ENCODE data around the gene NRXN2. TPM values are rescaled to one million over a fixed set of nuclear protein-coding genes. Genes with fewer than 3 reads are reported as not detected.

NRXN2 gene
- total and polyA plus RNA-seq, 2 of the 13 experiments (the other 11 are each of a cell fraction or from before 2014, with no cell fraction given), result not detected

- TF ChIP-seq UBTF (CRISPR knock-in tag; IDR thresholded peaks at IDR 0.05), result no peak
Measured at GRCh38 chr11:64765291-64765850, 42.4 kb upstream of the NRXN2 start (continued).

- 100% methylated on average over 8 of the region's 8 CpGs for WGBS (ENCODE audit: low lambda C conversion rate)
- peaks cover 67% of the 10 kb centered on the region for H4K20me1 ChIP-seq (ENCODE audit: insufficient read depth, low read length)
- TSS peak; percentile 25 for BruUV-seq (replicated peaks)
- H3K36me3 ChIP-seq (replicated peaks in 1 of 2; ENCODE audit: control insufficient read depth in 1 of 2, insufficient read depth in 2 of 2, low read length in 2 of 2), result peaks cover 41 to 63% of the 10 kb centered on the region in 2 experiments
- no peaks in the 10 kb centered on the region for H3K9me3 ChIP-seq (ENCODE audit: low read length)
- no peak overlapping the region for H2AFZ ChIP-seq (ENCODE audit: low read length)
- no peak overlapping the region for H3K9ac ChIP-seq (ENCODE audit: insufficient read depth, low read depth, low read length)
- no peak overlapping the region for H3K27ac ChIP-seq (ENCODE audit: extremely low read length, insufficient read depth, low read length)
- CTCF ChIA-PET (ENCODE audit: low intra/inter-chr PET ratio, low total read pairs), result no interaction called here
- no peak for TF ChIP-seq RFX1 (IDR thresholded peaks at IDR 0.05)
- no peak for TF ChIP-seq ZBTB21 (CRISPR knock-in tag; IDR thresholded peaks at IDR 0.05)
- no peak for TF ChIP-seq HOXA5 (CRISPR knock-in tag; IDR thresholded peaks at IDR 0.05)
- TF ChIP-seq ZNF564 (CRISPR knock-in tag; IDR thresholded peaks at IDR 0.05), result no peak
- TF ChIP-seq MTERF4 (CRISPR knock-in tag; IDR thresholded peaks at IDR 0.05), result no peak
- TF ChIP-seq ZSCAN20 (CRISPR knock-in tag; IDR thresholded peaks at IDR 0.05; ENCODE audit: borderline replicate concordance), result no peak
- TF ChIP-seq ZKSCAN5 (CRISPR knock-in tag; IDR thresholded peaks at IDR 0.05), result no peak
- TF ChIP-seq ZNF577 (CRISPR knock-in tag; IDR thresholded peaks at IDR 0.05; ENCODE audit: borderline replicate concordance, low read depth), result no peak
- no peak for TF ChIP-seq GMEB1 (CRISPR knock-in tag; IDR thresholded peaks at IDR 0.05; ENCODE audit: borderline replicate concordance)
- no peak for TF ChIP-seq ATF5 (CRISPR knock-in tag; IDR thresholded peaks at IDR 0.05; ENCODE audit: low read depth)
- DNase-seq (ENCODE audit: low spot score) (no peak), ATAC-seq (no peak), FAIRE-seq (no peak)
- in situ Hi-C loops (cut with HindIII; ENCODE audit: extremely low pct_ligation_motif_present, low pct_unique_long_range_greater_than_20kb), result no loop called here
- POLR2A ChIA-PET, result interaction anchor here (1.1 to 3.8 kb wide), 2 partner anchors 12 to 14 kb away, joined by 3 to 23 read pairs; partner anchors contain the start of gene SF1
- H3K4me1 ChIP-seq (ENCODE audit: insufficient read depth, low read length), result peaks cover 12% of the 10 kb centered on the region
- no peak overlapping the region for H3K4me3 ChIP-seq (replicated peaks in 1 of 3; ENCODE audit: insufficient read depth in 1 of 3, low read depth in 2 of 3, low read length in 3 of 3)
- intact Hi-C loops (cut with micrococcal nuclease; ENCODE audit: unreplicated experiment), result no loop called here
- H3K27me3 ChIP-seq (ENCODE audit: control insufficient read depth in 1 of 2, insufficient read depth in 2 of 2, low read length in 2 of 2), result no peaks in the 10 kb centered on the region
- H3K79me2 ChIP-seq (ENCODE audit: insufficient read depth, low read length), result peaks cover 4% of the 10 kb centered on the region
- H3K4me2 ChIP-seq (ENCODE audit: low read depth, low read length), result no peak overlapping the region
Measured at GRCh38 chr11:64764753-64765152, 41.8 kb upstream of the NRXN2 start.
